ENCODE data around the gene POLE4. TPM values are rescaled to one million over a fixed set of nuclear protein-coding genes. Genes with fewer than 3 reads are reported as not detected.

The POLE4 gene
- total and polyA plus RNA-seq, 2 experiments from 2014 or later, result 20.6 to 134 TPM

- Histone ChIP-seq H3F3A (ENCODE audit: insufficient read depth) (no peaks in the 10 kb centered on the region), H3K4me2 (ENCODE audit: unreplicated experiment) (no peak overlapping the region), H3K9ac (no peak overlapping the region), H3K27me3 (replicated peaks; ENCODE audit: insufficient read depth) (no peaks in the 10 kb centered on the region), H3K9me2 (ENCODE audit: insufficient read depth) (no peaks in the 10 kb centered on the region), H4K20me1 (ENCODE audit: insufficient read depth) (no peaks in the 10 kb centered on the region), H3K4me1 (ENCODE audit: insufficient read depth) (no peaks in the 10 kb centered on the region), H3K4me3 (no peak overlapping the region), H3K36me3 (ENCODE audit: low read depth) (no peaks in the 10 kb centered on the region), H2AFZ (no peak overlapping the region), H3K79me2 (ENCODE audit: insufficient read depth) (no peaks in the 10 kb centered on the region), H3K9me3 (ENCODE audit: low read depth) (no peaks in the 10 kb centered on the region), H3K27ac (no peak overlapping the region)
- 53 to 58% methylated on average over 4 of the region's 4 CpGs for WGBS, 2 experiments (ENCODE audit: low coverage in 1 of 2, low lambda C conversion rate in 2 of 2, missing lambda C conversion rate in 2 of 2)
- no peak for TF ChIP-seq EZH2 (IDR thresholded peaks at IDR 0.05; ENCODE audit: insufficient read depth, poor library complexity, severe bottlenecking)
- no peak for TF ChIP-seq EZH2phosphoT487 (IDR thresholded peaks at IDR 0.05; ENCODE audit: insufficient read depth, low read depth)
- no peak for DNase-seq
- in situ Hi-C loops (cut with MboI), result no loop called here
Measured at GRCh38 chr2:75007819-75008218, 49.4 kb downstream of the POLE4 start.

- DNase-seq, result no peak
- Histone ChIP-seq H3K27me3 (replicated peaks; ENCODE audit: insufficient read depth) (no peaks in the 10 kb centered on the region), H3K4me2 (ENCODE audit: unreplicated experiment) (no peak overlapping the region), H3K9ac (no peak overlapping the region), H2AFZ (no peak overlapping the region), H3K4me1 (ENCODE audit: insufficient read depth) (no peaks in the 10 kb centered on the region), H3K9me3 (ENCODE audit: low read depth) (no peaks in the 10 kb centered on the region), H4K20me1 (ENCODE audit: insufficient read depth) (no peaks in the 10 kb centered on the region), H3K27ac (no peak overlapping the region), H3K36me3 (ENCODE audit: low read depth) (no peaks in the 10 kb centered on the region), H3K9me2 (ENCODE audit: insufficient read depth) (no peaks in the 10 kb centered on the region), H3K79me2 (ENCODE audit: insufficient read depth) (no peaks in the 10 kb centered on the region), H3K4me3 (no peak overlapping the region), H3F3A (ENCODE audit: insufficient read depth) (no peaks in the 10 kb centered on the region)
- no peak for TF ChIP-seq EZH2 (IDR thresholded peaks at IDR 0.05; ENCODE audit: insufficient read depth, poor library complexity, severe bottlenecking)
- TF ChIP-seq EZH2phosphoT487 (IDR thresholded peaks at IDR 0.05; ENCODE audit: insufficient read depth, low read depth), result no peak
- WGBS, 2 experiments (ENCODE audit: low coverage in 1 of 2, low lambda C conversion rate in 2 of 2, missing lambda C conversion rate in 2 of 2), result 100% methylated on average over 1 of the region's 1 CpG
- in situ Hi-C loops (cut with MboI), result no loop called here
Measured at GRCh38 chr2:75010571-75010970, 52.1 kb downstream of the POLE4 start.

- 86 to 88% methylated on average over 8 of the region's 8 CpGs for WGBS, 2 experiments (ENCODE audit: low coverage in 1 of 2, low lambda C conversion rate in 2 of 2, missing lambda C conversion rate in 2 of 2)
- in situ Hi-C loops (cut with MboI), result no loop called here
Measured at GRCh38 chr2:75012080-75012479, 53.6 kb downstream of the POLE4 start.

GRCh38 chr2:75018162-75018561, 59.7 kb downstream of the POLE4 start:
- no peak for TF ChIP-seq EZH2phosphoT487 (IDR thresholded peaks at IDR 0.05; ENCODE audit: insufficient read depth, low read depth)
- TF ChIP-seq EZH2 (IDR thresholded peaks at IDR 0.05; ENCODE audit: insufficient read depth, poor library complexity, severe bottlenecking), result no peak
- WGBS, 2 experiments (ENCODE audit: low coverage in 1 of 2, low lambda C conversion rate in 2 of 2, missing lambda C conversion rate in 2 of 2), result 52 to 57% methylated on average over 2 of the region's 2 CpGs

More at GRCh38 chr2:75012080-75012479, 53.6 kb downstream of the POLE4 start:
- H3K9me3 ChIP-seq (ENCODE audit: low read depth), result no peaks in the 10 kb centered on the region
- H3K9me2 ChIP-seq (ENCODE audit: insufficient read depth), result no peaks in the 10 kb centered on the region
- no peaks in the 10 kb centered on the region for H3K27me3 ChIP-seq (replicated peaks; ENCODE audit: insufficient read depth)
- H3K4me2 ChIP-seq (ENCODE audit: unreplicated experiment), result no peak overlapping the region
- no peak overlapping the region for H3K9ac ChIP-seq
- no peaks in the 10 kb centered on the region for H3K36me3 ChIP-seq (ENCODE audit: low read depth)
- DNase-seq, result no peak
- H3F3A ChIP-seq (ENCODE audit: insufficient read depth), result no peaks in the 10 kb centered on the region
- no peak overlapping the region for H3K4me3 ChIP-seq
- H3K27ac ChIP-seq, result no peak overlapping the region
- H3K79me2 ChIP-seq (ENCODE audit: insufficient read depth), result no peaks in the 10 kb centered on the region
- no peaks in the 10 kb centered on the region for H4K20me1 ChIP-seq (ENCODE audit: insufficient read depth)
- no peak overlapping the region for H2AFZ ChIP-seq
- H3K4me1 ChIP-seq (ENCODE audit: insufficient read depth), result no peaks in the 10 kb centered on the region
- TF ChIP-seq EZH2 (IDR thresholded peaks at IDR 0.05; ENCODE audit: insufficient read depth, poor library complexity, severe bottlenecking), result no peak
- TF ChIP-seq EZH2phosphoT487 (IDR thresholded peaks at IDR 0.05; ENCODE audit: insufficient read depth, low read depth), result no peak

More at GRCh38 chr2:75018162-75018561, 59.7 kb downstream of the POLE4 start:
- Histone ChIP-seq H3K9me2 (ENCODE audit: insufficient read depth) (no peaks in the 10 kb centered on the region), H3K9me3 (ENCODE audit: low read depth) (no peaks in the 10 kb centered on the region), H3K27ac (no peak overlapping the region), H3K4me3 (no peak overlapping the region), H3K4me2 (ENCODE audit: unreplicated experiment) (no peak overlapping the region), H3F3A (ENCODE audit: insufficient read depth) (peaks cover 11% of the 10 kb centered on the region; the same call in 1 of the 2 replicates), H3K27me3 (replicated peaks; ENCODE audit: insufficient read depth) (no peaks in the 10 kb centered on the region), H2AFZ (no peak overlapping the region), H3K9ac (no peak overlapping the region), H3K4me1 (ENCODE audit: insufficient read depth) (peaks cover 22% of the 10 kb centered on the region), H3K36me3 (ENCODE audit: low read depth) (no peaks in the 10 kb centered on the region), H4K20me1 (ENCODE audit: insufficient read depth) (no peaks in the 10 kb centered on the region), H3K79me2 (ENCODE audit: insufficient read depth) (no peaks in the 10 kb centered on the region)
- DNase-seq, result no peak
- in situ Hi-C loops (cut with MboI), result no loop called here

Other genes starting within 250 kb of the POLE4 start
- gene HK2, start 124.5 kb upstream of the POLE4 start, total RNA-seq (2014; rRNA removed; shearing (Covaris generic)), result 21.9 and 24.2 TPM in 2 replicates
- gene HK2, start 124.5 kb upstream of the POLE4 start, polyA plus RNA-seq (2016; fragmentation: Nextera tagmentation; extraction: Ambion mirVana), result 23.9 and 25.3 TPM in 2 replicates
- gene TACR1, start 240.9 kb downstream of the POLE4 start, total RNA-seq (2014; rRNA removed; shearing (Covaris generic)), result 0.11 and 0.13 TPM in 2 replicates
- 0.05 and 0.65 TPM in 2 replicates for gene TACR1, start 240.9 kb downstream of the POLE4 start, polyA plus RNA-seq (2016; fragmentation: Nextera tagmentation; extraction: Ambion mirVana)